Vagina (tissue), 2 donors: ENCODE measurements around the gene ANO1. TPM values are rescaled to one million over a fixed set of nuclear protein-coding genes. Genes with fewer than 3 reads are reported as not detected.

Source experiments
- DNase-seq, 2 donors: peaks; one replicate each; pipeline ENCODE4 v3.0.0-alpha.2; 2017; ENCODE audit errors: extremely low spot score in 2 of 2
- H3K27ac ChIP-seq: fragments of 200-600 bp; sonication (generic); one replicate; pipeline ENCODE4 v1.5.1; 2019
- H3K27me3 ChIP-seq: fragments of 200-600 bp; sonication (generic); one replicate; pipeline ENCODE4 v1.5.1; 2019
- H3K36me3 ChIP-seq, 2 donors: fragments of 200-600 bp; sonication (generic); one replicate each; pipeline ENCODE4 v1.5.1; 2017 to 2019
- H3K4me1 ChIP-seq: fragments of 200-600 bp; sonication (generic); one replicate; pipeline ENCODE4 v1.5.1; 2019
- H3K4me3 ChIP-seq, 2 donors: fragments of 200-600 bp; sonication (generic); 1 replicate in 1 of 2; 2 replicates in 1 of 2; pipeline ENCODE4 v1.5.1; 2016 to 2019
- H3K9me3 ChIP-seq: fragments of 200-600 bp; sonication (generic); one replicate; pipeline ENCODE4 v1.5.1; 2019
- POLR2A ChIP-seq, 2 donors: fragments of 450-650 bp; IDR thresholded peaks; one replicate each; pipeline ENCODE4 v1.6.1; 2017; ENCODE audit warnings: antibody characterized with exemption in 2 of 2, mild to moderate bottlenecking in 2 of 2, moderate library complexity in 2 of 2
- POLR2AphosphoS5 ChIP-seq, 2 donors: sonication (generic); formaldehyde crosslinking; IDR thresholded peaks; one replicate each; pipeline ENCODE4 v1.9.0; 2017; ENCODE audit warnings: antibody characterized with exemption in 2 of 2, mild to moderate bottlenecking in 2 of 2, low read depth in 1 of 2; ENCODE audit not compliant: insufficient read depth in 1 of 2
- intact Hi-C: fragments of 100-400 bp; cut with DNase I; formaldehyde crosslinking; loops from one replicate; pipeline ENCODE4 v1.15.1; 2023
- total RNA-seq: library from RNA; depleted of rRNA; stranded (reverse); fragments of >200 nt; gene quantifications from one replicate; pipeline ENCODE4 v1.2.3, GENCODE V29; 2016
- TF ChIP-seq, protein P1 (sequence below), 3 experiments: fragments of 450-650 bp in 2 of 3; fragments of 200-600 bp in 1 of 3; sonication (generic) in 1 of 3; IDR thresholded peaks; one replicate each; pipeline ENCODE4 v1.5.1; 2017 to 2019; ENCODE audit warnings: antibody characterized with exemption in 3 of 3, mild to moderate bottlenecking in 2 of 3, moderate library complexity in 2 of 3

ANO1 gene
- total RNA-seq, 1 donor from 2014 or later: 40.8 TPM

DNA sequence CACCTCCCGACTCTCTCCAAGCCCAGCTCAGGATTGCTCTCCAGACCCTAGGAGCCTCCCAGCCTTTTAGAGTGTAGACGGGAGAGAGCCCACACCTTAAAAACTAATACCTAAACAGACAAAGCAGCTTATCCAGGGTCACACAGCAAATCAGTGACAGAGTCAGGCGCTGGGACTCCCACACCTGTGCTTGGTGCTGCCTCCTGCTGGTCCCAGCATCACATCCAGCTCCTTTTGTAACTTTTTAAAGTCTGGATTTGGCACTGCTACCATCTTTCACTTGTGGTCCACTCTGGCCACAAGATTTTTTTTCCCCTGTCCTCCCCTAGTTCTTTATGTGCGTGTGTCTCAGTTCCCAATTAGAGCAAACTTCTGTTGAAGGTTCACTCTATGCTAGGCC lies 4.7 kb downstream of the ANO1 start:
- TF ChIP-seq POLR2A (IDR thresholded peaks at IDR 0.05): no peak
- TF ChIP-seq POLR2AphosphoS5 (IDR thresholded peaks at IDR 0.05; ENCODE audit: insufficient read depth in 1 of 2, low read depth in 1 of 2): no peak
- TF ChIP-seq, protein P1, sequence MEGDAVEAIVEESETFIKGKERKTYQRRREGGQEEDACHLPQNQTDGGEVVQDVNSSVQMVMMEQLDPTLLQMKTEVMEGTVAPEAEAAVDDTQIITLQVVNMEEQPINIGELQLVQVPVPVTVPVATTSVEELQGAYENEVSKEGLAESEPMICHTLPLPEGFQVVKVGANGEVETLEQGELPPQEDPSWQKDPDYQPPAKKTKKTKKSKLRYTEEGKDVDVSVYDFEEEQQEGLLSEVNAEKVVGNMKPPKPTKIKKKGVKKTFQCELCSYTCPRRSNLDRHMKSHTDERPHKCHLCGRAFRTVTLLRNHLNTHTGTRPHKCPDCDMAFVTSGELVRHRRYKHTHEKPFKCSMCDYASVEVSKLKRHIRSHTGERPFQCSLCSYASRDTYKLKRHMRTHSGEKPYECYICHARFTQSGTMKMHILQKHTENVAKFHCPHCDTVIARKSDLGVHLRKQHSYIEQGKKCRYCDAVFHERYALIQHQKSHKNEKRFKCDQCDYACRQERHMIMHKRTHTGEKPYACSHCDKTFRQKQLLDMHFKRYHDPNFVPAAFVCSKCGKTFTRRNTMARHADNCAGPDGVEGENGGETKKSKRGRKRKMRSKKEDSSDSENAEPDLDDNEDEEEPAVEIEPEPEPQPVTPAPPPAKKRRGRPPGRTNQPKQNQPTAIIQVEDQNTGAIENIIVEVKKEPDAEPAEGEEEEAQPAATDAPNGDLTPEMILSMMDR (IDR thresholded peaks at IDR 0.05): no peak
- H3K36me3 ChIP-seq: no peaks in the 10 kb centered on the region
- H3K27me3 ChIP-seq: no peaks in the 10 kb centered on the region
- H3K27ac ChIP-seq: no peak overlapping the region
- H3K9me3 ChIP-seq: no peaks in the 10 kb centered on the region
- no peak for DNase-seq
- intact Hi-C loops: loop anchor here (10.0 kb wide), 1 partner anchor 168 kb away; no protein-coding TSS in a partner anchor
- H3K4me1 ChIP-seq: peaks cover 14% of the 10 kb centered on the region
- H3K4me3 ChIP-seq: no peak overlapping the region

DNA sequence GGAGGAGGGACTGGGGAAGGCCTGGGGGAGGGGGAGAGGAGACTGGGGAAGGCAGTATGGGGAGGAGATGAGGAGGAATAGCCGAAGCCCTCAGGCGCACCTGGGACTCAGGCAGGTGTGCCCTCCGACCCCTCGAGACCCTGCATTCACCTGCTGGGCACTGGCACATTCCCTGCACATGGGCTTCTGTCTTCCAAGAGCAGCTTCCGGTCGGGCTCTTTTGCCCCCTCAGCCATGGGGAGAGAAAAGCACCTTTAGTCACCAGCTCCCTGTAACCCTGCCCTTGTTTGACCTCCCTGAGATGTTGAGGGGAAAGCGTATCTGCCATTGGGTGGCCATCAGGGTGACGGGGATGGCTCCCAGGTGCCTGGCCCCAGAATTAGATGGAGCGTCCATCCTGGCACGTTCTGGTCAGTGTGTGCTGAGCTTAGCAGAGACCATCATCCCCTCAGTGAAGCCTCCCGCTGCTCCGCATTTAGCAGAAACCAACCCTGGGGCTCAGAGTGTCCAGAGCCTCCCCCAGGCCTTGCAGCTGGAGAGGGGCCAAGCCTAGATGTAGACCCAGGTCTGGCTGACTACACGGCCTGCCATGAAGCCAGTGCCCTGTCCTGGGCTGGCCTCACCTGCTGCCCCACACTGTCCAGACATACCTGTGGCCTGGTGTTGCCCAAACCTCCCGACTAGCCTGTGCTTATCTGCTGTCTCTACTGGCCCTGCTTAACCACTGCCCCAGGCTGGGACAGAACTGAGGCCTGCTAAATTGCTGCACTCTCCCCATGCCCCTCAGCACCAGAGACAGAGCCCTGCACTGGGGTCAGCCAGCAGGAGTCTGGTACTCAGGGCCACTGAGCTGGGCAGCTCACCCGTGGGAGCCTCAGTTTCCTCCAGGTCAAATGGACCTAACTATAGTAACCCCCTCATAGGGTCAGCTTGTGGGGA lies 6.2 kb downstream of the ANO1 start:
- Histone ChIP-seq H3K4me1 (peaks cover 8% of the 10 kb centered on the region), H3K9me3 (no peaks in the 10 kb centered on the region), H3K27me3 (no peaks in the 10 kb centered on the region), H3K27ac (no peak overlapping the region), H3K4me3 (no peak overlapping the region), H3K36me3 (no peaks in the 10 kb centered on the region)
- DNase-seq: no peak
- TF ChIP-seq POLR2A (IDR thresholded peaks at IDR 0.05): no peak
- no peak for TF ChIP-seq POLR2AphosphoS5 (IDR thresholded peaks at IDR 0.05; ENCODE audit: insufficient read depth in 1 of 2, low read depth in 1 of 2)
- TF ChIP-seq, protein P1 (IDR thresholded peaks at IDR 0.05): no peak
- intact Hi-C loops: loop anchor here (10.0 kb wide), 1 partner anchor 170 kb away; no protein-coding TSS in a partner anchor

DNA sequence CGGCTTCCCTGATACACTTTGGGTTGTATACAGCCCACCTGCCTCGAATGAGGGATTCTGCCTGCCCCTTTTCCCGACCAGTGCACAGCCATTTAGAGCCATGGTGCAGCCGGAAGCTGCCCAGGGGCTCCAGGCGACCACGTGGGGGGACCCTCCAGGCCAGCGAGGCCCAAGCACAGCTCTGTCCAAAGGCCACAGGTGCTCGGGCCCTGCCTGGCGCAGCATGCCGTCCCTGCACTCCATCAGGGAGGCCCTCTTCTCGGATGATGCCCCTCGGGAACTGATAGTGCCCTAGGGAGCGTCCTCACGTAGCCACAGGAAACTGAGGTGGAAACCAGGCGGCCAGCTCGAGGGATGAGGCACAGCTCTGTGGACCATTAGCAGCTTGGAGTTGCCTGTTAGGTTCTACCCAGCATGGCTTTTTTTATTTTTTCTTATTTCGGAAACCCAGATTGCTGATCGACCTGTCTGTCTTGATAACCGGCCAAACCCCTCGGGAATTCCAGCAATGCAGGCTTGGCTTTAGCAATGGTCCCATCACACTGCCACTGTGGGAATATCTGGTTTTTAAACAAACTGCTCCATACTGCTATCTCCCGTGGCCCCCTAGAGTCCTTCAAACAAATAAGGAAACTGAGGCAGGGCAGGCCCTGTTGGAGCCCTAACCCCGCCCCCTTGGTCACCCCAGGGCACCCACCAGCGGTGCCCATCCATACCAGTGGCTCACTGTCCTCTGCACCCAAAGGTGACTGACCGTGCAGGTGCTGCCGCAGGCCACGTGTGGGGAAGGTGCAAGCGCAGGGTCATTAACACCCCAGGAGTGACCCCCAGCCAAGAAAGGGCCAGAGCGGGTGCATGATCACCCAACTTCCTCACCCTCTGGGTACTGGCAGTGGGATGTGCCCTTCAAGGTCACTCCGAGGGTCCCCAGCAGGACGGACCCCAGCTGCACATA lies 8.0 kb downstream of the ANO1 start:
- intact Hi-C loops: loop anchor here (10.0 kb wide), 1 partner anchor 171 kb away; no protein-coding TSS in a partner anchor

DNA sequence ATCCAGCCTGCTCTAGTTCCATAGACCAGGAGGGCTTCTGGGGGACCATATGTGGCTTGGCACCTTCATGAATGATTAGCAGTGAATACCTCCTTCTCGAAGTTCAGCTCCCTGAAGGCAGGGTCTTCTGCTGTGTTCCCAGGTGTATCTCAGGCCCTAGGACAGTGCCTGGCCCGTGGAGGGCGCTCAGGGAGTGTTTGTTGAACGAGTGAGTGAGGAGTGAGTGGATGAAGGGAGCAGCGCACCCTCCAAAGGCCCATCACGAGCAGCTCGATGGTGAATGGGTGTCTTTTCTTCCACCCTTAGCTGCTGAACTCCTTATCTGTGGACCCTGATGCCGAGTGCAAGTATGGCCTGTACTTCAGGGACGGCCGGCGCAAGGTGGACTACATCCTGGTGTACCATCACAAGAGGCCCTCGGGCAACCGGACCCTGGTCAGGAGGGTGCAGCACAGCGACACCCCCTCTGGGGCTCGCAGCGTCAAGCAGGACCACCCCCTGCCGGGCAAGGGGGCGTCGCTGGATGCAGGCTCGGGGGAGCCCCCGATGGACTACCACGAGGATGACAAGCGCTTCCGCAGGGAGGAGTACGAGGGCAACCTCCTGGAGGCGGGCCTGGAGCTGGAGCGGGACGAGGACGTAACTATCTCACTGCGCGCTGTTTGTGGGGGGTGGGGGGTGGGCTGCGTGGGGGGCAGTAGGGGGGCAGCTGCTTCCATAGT lies 9.5 kb downstream of the ANO1 start:
- TF ChIP-seq POLR2A (IDR thresholded peaks at IDR 0.05) (no peak), POLR2AphosphoS5 (IDR thresholded peaks at IDR 0.05; ENCODE audit: insufficient read depth in 1 of 2, low read depth in 1 of 2) (no peak)
- TF ChIP-seq, protein P1 (IDR thresholded peaks at IDR 0.05): no peak
- H3K27me3 ChIP-seq: no peaks in the 10 kb centered on the region
- H3K9me3 ChIP-seq: no peaks in the 10 kb centered on the region
- H3K4me3 ChIP-seq: no peak overlapping the region
- H3K27ac ChIP-seq: no peak overlapping the region
- no peaks in the 10 kb centered on the region for H3K36me3 ChIP-seq
- DNase-seq: no peak
- peaks cover 15% of the 10 kb centered on the region for H3K4me1 ChIP-seq
- intact Hi-C loops: loop anchor here (10.0 kb wide), 1 partner anchor 173 kb away; no protein-coding TSS in a partner anchor

More for the DNA sequence above, 8.0 kb downstream of the ANO1 start:
- no peaks in the 10 kb centered on the region for H3K27me3 ChIP-seq
- no peaks in the 10 kb centered on the region for H3K36me3 ChIP-seq
- no peak for TF ChIP-seq POLR2AphosphoS5 (IDR thresholded peaks at IDR 0.05; ENCODE audit: insufficient read depth in 1 of 2, low read depth in 1 of 2)
- TF ChIP-seq, protein P1 (IDR thresholded peaks at IDR 0.05): no peak
- TF ChIP-seq POLR2A (IDR thresholded peaks at IDR 0.05): no peak
- no peak overlapping the region for H3K27ac ChIP-seq
- peaks cover 10% of the 10 kb centered on the region for H3K4me1 ChIP-seq
- no peaks in the 10 kb centered on the region for H3K9me3 ChIP-seq
- DNase-seq: no peak
- no peak overlapping the region for H3K4me3 ChIP-seq
